ENCODE data around the gene REXO1. TPM values are rescaled to one million over a fixed set of nuclear protein-coding genes. Genes with fewer than 3 reads are reported as not detected.

REXO1 gene
- total RNA-seq, 4 donors from 2014 or later: 36.0 to 95.0 (median 56.3) TPM

DNA sequence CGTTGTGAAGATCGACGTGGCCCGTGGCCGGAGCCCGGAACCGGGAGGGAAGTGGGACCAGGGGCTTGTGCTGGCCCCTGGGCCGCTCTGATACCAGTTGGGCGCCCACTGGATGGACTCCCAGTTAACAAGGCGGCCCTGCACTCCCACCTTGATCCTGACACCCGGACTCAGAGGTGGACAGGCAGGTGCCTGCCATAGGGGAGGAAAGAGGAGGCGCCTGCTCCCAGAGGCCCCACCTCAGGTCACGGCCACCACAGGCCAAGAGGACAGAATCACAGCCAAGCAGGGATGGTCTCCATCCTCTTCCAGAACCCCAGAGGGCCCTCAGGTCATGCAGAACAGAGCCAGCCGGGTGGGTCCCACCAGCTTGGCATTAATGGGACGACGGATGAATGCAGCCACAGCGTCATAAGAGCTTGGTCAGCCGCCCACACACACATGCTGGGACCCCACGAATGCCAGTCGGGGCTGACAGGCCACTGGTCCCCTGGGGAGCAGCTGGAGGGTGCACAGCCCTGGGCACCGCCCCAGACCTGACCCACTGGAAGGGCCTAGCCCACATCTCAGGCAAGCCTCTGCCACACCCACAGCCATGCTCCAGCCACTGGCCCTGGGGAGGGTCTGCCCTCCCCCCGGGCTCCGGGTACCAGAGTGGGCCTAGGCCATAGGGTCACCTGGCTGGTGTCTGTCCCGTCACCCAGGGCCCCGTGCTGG, 24.7 kb upstream of the REXO1 start:
- 91% methylated on average over 18 of the region's 25 CpGs; no CpG with 5 or more reads in 1 of the 2 donors for WGBS, 2 donors (ENCODE audit: low coverage in 1 of 2)
- in situ Hi-C loops (cut with MboI; ENCODE audit: low pct_ligation_motif_present in 1 of 4, low pct_unique_long_range_greater_than_20kb in 1 of 4, low sequenced_read_pairs in 3 of 4) (no loop called here), intact Hi-C loops (cut with DNase I; ENCODE audit: low total_unique reads) (no loop called here)
- no peak for DNase-seq
- TF ChIP-seq EP300 (IDR thresholded peaks at IDR 0.05; ENCODE audit: low read depth) (no peak), POLR2A (IDR thresholded peaks at IDR 0.05) (no peak), CTCF (IDR thresholded peaks at IDR 0.05) (no peak), POLR2AphosphoS5 (IDR thresholded peaks at IDR 0.05) (no peak)
- peaks cover 15 to 41% (median 32%) of the 10 kb centered on the region in 4 donors for H3K4me1 ChIP-seq
- H3K27ac ChIP-seq: peak overlapping the region; percentile 93 to 97 (median 95)
- H3K4me3 ChIP-seq: no peak overlapping the region
- H3K9me3 ChIP-seq: no peaks in the 10 kb centered on the region
- no peaks in the 10 kb centered on the region for H3K36me3 ChIP-seq
- H3K27me3 ChIP-seq: no peaks in the 10 kb centered on the region

GRCh38 chr19:1871630-1872029, 23.3 kb upstream of the REXO1 start:
- DNase-seq: no peak
- TF ChIP-seq EP300 (IDR thresholded peaks at IDR 0.05; ENCODE audit: low read depth) (no peak), POLR2AphosphoS5 (IDR thresholded peaks at IDR 0.05) (no peak), POLR2A (IDR thresholded peaks at IDR 0.05) (no peak), CTCF (IDR thresholded peaks at IDR 0.05) (no peak)
- H3K27me3 ChIP-seq: no peaks in the 10 kb centered on the region
- intact Hi-C loops (cut with DNase I; ENCODE audit: low total_unique reads): no loop called here
- H3K36me3 ChIP-seq: no peaks in the 10 kb centered on the region
- H3K9me3 ChIP-seq: no peaks in the 10 kb centered on the region
- H3K4me3 ChIP-seq: no peak overlapping the region
- peaks cover 15 to 38% (median 30%) of the 10 kb centered on the region in 4 donors for H3K4me1 ChIP-seq
- H3K27ac ChIP-seq: no peak overlapping the region
- 87% methylated on average over 13 of the region's 13 CpGs; no CpG with 5 or more reads in 1 of the 2 donors for WGBS, 2 donors (ENCODE audit: low coverage in 1 of 2)
- in situ Hi-C loops (cut with MboI; ENCODE audit: low pct_ligation_motif_present in 1 of 4, low pct_unique_long_range_greater_than_20kb in 1 of 4, low sequenced_read_pairs in 3 of 4): no loop called here

GRCh38 chr19:1871140-1871597, 22.9 kb upstream of the REXO1 start:
- H3K9me3 ChIP-seq: no peaks in the 10 kb centered on the region
- no peak for DNase-seq
- no peaks in the 10 kb centered on the region for H3K36me3 ChIP-seq
- H3K4me1 ChIP-seq: peaks cover 11 to 34% (median 25%) of the 10 kb centered on the region in 4 donors
- TF ChIP-seq EP300 (IDR thresholded peaks at IDR 0.05; ENCODE audit: low read depth) (no peak), CTCF (IDR thresholded peaks at IDR 0.05) (no peak), POLR2AphosphoS5 (IDR thresholded peaks at IDR 0.05) (no peak), POLR2A (IDR thresholded peaks at IDR 0.05) (no peak)
- H3K27me3 ChIP-seq: no peaks in the 10 kb centered on the region
- H3K27ac ChIP-seq: no peak overlapping the region
- WGBS, 2 donors (ENCODE audit: low coverage in 1 of 2): 72% methylated on average over 15 of the region's 15 CpGs; no CpG with 5 or more reads in 1 of the 2 donors
- no peak overlapping the region for H3K4me3 ChIP-seq
- in situ Hi-C loops (cut with MboI; ENCODE audit: low pct_ligation_motif_present in 1 of 4, low pct_unique_long_range_greater_than_20kb in 1 of 4, low sequenced_read_pairs in 3 of 4) (no loop called here), intact Hi-C loops (cut with DNase I; ENCODE audit: low total_unique reads) (no loop called here)

- Histone ChIP-seq H3K36me3 (no peaks in the 10 kb centered on the region), H3K9me3 (no peaks in the 10 kb centered on the region), H3K27ac (no peak overlapping the region), H3K27me3 (no peaks in the 10 kb centered on the region), H3K4me1 (peaks cover 13 to 29% (median 17%) of the 10 kb centered on the region in 4 donors), H3K4me3 (no peak overlapping the region)
- in situ Hi-C loops (cut with MboI; ENCODE audit: low pct_ligation_motif_present in 1 of 4, low pct_unique_long_range_greater_than_20kb in 1 of 4, low sequenced_read_pairs in 3 of 4): no loop called here
- TF ChIP-seq POLR2A (IDR thresholded peaks at IDR 0.05) (no peak), CTCF (IDR thresholded peaks at IDR 0.05) (no peak), EP300 (IDR thresholded peaks at IDR 0.05; ENCODE audit: low read depth) (no peak), POLR2AphosphoS5 (IDR thresholded peaks at IDR 0.05) (no peak)
- intact Hi-C loops (cut with DNase I; ENCODE audit: low total_unique reads): no loop called here
- no peak for DNase-seq
- WGBS, 2 donors (ENCODE audit: low coverage in 1 of 2): 84 to 94% methylated on average over 2 to 7 of the region's 7 CpGs
Observed at GRCh38 chr19:1868971-1869370, 20.7 kb upstream of the REXO1 start.

All from transverse colon (tissue), 4 donors.